Posterior cingulate gyrus (tissue), 11 donors: ENCODE results near the gene OTOG.

ENCODE experiments used
- DNase-seq, 10 donors: peaks; one replicate each; pipeline versions ENCODE4 v3.0.0 to v3.0.0-alpha.2; 2020 to 2021; ENCODE audit warnings: mixed read lengths in 3 of 10
- intact Hi-C: fragments of 100-400 bp; cut with DNase I; formaldehyde crosslinking; loops from one replicate; pipeline ENCODE4 v1.15.1; 2023

The OTOG gene

DNA sequence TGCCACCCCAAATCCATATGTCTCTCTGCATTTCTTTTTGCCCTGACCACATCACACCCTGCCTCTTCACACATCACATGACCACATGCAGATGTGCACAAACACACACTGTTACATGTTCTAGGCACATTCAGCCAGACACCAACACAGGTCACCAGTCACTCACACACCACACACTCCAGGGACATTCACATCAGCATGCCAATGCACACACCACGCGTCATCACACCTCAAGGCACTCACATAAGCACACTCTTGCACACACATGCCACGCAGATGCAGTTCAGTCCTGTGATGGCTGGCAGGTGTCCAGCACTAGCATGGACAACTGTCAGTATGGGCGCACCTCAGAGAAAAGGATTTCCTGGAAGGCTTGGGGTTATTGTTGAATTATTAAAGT, 95.3 kb downstream of the OTOG start:
- intact Hi-C loops = no loop called here
- no peak for DNase-seq

GRCh38 chr11:17642980-17643379, 95.9 kb downstream of the OTOG start:
- intact Hi-C loops = no loop called here
- DNase-seq = no peak

DNA sequence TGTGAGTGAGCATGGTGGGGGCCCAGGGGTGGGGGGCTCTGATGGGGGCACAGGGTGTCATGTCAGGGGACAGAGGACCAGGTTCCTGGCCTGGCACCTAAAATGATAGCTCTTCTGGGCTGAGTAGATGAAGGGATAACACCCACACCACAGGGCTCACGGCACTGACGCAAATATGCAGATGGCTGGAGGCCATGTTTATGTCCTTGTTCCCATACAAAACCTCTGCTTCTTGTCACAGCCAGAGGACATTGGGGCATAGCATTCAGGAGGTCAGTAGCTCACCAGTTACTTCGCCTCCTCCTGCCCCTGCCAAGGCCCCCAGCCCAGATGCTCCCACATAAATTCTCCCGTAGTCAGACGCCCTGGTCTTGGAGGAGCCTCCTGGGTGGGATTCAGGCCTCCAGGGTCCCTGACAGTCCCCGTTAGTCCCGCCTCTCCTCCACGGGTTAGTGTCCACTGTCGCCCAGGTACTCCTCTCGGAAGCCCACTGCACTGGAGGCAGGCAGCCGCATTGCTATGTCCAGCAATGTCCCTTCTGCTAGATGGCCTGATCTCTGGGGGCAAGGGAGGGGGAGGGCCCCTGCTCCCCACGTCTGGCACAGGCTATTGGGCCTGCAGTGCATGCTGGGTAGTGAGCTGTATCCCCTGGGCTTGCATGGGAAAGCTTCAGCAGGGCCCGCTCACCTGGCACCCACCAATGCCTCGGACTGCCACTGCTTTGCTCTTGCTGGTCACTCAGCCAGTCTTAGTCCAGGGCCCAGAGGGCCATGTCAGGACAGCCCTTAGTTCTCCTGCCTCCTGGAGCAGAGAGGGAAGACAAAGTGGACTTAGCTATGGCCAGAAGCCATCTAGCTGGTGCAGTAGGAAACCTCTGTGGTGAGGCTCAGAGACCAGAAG, 96.7 kb downstream of the OTOG start:
- DNase-seq = peak in 1 of 10 donors; percentile 55
- intact Hi-C loops = no loop called here

DNA sequence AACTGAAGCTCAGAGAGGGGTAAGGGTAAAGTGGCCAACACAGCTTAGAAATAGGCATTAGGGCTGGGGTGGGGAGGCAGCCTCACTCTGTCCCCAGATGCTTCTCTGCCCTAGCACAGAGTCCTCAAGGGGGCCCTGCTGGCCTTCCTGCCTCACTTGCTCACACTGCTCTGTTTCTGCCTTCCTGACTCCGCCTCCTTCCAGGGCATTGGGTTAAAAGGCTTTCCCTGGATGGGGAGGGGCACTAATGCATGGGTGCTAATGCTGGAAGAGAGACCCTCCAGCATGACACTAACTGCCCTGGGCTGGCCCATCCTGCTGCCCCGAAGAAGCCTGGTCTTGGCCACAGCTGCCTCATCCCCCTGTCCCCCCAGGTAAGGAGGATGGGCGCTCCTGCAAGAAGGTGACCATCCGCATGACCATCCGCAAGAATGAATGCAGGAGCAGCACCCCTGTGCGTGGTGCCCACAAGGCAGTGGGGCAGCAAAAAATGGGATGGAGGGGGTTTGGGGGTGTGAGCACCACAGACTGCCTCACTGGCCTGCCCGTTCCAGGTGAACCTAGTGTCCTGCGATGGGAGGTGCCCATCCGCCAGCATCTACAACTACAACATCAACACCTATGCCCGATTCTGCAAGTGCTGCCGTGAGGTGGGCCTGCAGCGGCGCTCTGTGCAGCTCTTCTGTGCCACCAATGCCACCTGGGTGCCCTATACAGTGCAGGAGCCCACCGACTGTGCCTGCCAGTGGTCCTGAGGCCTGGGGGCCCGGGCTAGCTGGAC, 98.3 kb downstream of the OTOG start:
- intact Hi-C loops = no loop called here
- DNase-seq = peak in 1 of 10 donors; percentile 67

- intact Hi-C loops = no loop called here
- DNase-seq = no peak
Measured at GRCh38 chr11:17646451-17647145, 99.5 kb downstream of the OTOG start.

GRCh38 chr11:17648528-17648927, 101.5 kb downstream of the OTOG start:
- intact Hi-C loops = no loop called here
- DNase-seq = no peak

- intact Hi-C loops = no loop called here
- DNase-seq = no peak
Measured at GRCh38 chr11:17649261-17649660, 102.2 kb downstream of the OTOG start.

GRCh38 chr11:17649696-17650095, 102.6 kb downstream of the OTOG start:
- intact Hi-C loops = no loop called here
- DNase-seq = no peak

- DNase-seq = no peak
- intact Hi-C loops = no loop called here
Measured at GRCh38 chr11:17650127-17650911, 103.3 kb downstream of the OTOG start.

DNA sequence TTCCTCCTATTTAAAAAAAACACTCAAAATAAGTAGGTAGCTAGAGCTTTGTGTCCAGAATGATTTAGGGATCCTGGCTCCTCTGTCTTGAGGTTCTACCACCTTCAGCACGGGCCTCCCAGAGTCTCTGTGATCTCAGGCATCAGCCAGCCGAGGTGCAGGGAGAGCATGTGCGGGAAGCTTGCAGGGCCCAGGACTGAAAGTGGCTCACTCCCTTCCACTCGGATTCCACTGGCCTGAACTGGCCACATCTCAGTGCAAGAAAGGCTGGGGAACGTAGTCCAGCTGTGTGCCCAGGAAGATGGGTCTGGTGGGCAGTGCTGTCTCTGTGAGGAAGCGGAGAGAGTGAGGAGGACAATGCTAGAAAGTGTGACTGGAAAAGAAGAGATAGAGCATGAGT, 104.0 kb downstream of the OTOG start:
- intact Hi-C loops = no loop called here
- peak in 1 of 10 donors; percentile 27 for DNase-seq

- intact Hi-C loops = no loop called here
- no peak for DNase-seq
Measured at GRCh38 chr11:17651681-17652080, 104.6 kb downstream of the OTOG start.

GRCh38 chr11:17652556-17652955, 105.5 kb downstream of the OTOG start:
- intact Hi-C loops = no loop called here
- no peak for DNase-seq

DNA sequence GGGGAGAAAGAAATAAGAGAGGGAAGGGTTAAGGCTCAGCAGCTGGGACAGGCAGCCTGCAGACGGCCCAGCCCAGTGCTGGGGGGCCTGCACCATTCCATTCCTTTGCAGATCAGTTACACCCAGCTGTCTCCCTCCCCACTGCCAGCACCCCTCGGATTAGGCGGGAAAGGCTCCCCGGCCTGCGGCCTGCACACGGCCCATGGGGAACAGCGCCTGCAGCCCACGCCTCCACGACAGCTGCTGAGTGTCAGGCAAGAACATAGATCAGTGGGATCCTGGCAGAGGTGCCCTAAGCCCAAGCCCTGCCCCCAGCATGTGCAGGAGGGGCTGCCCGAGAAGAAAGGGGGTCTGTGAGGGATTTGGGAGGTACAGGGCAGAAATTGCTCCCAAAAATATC, 106.6 kb downstream of the OTOG start:
- DNase-seq = peak in 1 of 10 donors; percentile 44
- intact Hi-C loops = no loop called here

DNA sequence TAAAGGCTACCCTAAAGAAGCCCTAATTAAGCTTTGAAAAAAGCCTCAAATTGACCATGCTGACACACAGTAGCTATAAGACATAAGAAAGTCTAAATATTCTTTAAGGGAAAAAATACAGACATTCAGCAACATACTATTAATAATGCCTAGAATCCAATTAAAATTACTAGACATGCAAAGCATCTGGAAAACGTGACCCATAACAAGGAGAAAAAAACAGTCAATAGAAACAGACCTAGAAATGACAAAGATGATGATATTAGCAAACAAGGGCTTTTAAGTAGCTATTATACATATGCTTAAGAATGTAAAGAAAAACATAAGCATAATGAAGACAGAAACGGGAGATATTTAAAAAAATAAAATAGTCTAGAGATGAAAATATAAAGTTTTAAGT, 108.6 kb downstream of the OTOG start:
- no peak for DNase-seq
- intact Hi-C loops = no loop called here

DNA sequence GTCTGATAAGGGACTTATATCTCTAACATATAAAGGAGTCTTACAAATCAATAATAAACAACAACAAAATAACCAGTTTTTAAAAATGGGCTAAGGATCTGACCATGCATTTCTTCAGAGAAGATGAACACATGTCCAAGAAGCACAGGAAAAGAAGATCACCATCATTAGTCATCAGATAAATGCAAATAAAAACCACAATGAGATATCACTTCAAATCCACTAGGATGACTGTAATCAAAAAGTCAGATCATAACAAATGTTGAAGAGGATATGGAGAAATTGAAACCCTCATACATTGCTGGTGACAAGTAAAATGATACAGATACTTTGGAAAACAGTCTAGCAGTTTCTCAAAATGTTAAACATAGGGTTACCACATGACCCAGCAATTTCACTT, 111.2 kb downstream of the OTOG start:
- DNase-seq = no peak
- intact Hi-C loops = no loop called here

DNA sequence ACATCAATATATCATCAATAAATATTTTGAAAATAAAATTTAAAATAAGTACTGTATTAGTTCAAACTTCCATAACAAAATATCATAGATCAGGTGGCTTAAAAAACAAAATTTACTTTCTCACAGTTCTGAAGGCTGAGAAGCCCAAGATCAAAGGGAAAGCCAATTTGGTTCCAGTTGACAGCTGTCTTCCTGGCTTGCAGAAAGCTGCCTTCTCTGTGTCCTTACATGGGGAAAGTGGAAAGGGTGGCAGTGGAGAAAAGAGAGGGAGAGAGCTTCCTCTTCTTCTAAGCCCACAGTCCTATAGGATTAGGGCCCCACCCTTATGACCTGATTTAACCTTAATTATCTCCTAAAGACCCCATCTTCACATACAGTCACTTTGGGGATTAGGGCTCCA, 121.1 kb downstream of the OTOG start:
- intact Hi-C loops = no loop called here
- no peak for DNase-seq

- intact Hi-C loops = no loop called here
- DNase-seq = no peak
Measured at GRCh38 chr11:17672469-17672868, 125.4 kb downstream of the OTOG start.

DNA sequence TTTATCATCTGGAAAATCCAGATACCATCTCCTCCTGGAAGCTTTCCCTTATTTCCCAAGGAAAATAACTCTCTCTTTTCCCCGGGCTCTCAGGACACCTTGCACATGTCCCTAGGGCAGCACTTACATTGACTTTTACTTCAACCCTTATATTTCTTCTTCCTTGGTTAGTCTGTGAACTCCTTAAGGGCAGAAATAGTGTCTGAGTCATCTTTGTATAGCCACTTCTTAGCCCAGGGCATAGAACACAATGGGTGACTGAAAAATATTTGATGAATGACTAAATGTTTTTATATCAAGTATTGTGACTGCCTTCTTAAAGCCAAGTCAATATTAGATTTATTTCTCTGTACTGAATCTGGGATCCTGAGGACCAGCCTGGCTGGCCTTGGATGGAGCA, 126.9 kb downstream of the OTOG start:
- DNase-seq = no peak
- intact Hi-C loops = no loop called here

DNA sequence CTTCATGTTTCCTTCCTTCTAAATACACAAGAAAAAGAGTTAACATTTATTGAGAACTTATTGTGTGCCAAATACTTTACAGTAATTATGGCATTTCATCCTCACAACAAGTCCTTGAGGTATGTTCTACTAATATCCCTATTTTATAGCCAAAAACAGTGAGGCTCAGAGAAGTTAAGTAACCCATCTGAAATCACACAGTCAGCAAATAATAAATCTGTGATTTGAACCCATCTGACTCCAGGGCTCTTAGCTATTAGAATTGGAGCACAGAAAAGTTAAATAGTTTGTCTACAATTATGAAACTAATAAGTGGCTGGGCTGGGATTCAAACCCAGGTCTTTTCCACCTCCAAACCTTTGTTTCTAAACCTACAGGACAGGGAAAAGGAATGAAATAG, 135.8 kb downstream of the OTOG start:
- intact Hi-C loops = no loop called here
- no peak for DNase-seq

DNA sequence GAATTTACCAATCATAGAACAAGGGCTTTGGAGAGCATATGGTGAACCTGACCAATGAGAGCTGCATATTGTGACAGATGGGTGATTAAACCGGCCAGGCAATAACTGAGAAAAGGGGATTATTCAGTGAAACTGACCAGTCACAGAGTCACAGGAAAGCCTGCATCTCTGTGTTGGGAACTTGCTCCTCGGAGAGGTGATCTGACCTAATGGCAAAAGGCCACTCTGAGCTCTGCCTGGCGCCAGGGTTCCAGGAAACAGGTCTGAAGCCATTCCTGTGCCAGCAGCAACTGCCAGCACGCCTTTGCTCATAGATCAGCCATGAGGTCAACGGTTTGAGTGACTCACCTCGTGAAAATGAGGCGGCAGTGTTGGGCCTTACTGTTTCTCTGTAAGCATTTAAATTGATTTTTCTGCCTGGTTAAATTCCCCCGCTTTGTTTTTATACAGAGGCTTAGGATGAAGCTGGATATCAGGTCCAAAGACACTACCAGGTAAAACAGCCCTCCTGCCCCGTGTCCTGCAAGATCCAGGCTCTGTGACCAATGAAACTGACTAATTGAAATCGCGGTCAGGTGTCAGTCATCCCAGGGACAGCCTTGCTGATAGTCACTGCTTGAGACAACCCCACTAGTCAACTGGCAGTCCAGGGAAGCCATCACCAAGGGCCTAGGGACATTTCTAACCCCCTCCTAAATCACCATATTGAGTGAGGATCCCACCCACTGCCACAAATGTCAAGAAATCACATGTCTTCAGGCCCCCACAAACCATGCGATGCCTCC, 136.5 kb downstream of the OTOG start:
- DNase-seq = no peak
- intact Hi-C loops = no loop called here
